ENCODE results near the gene ANKRD34A.

DNA sequence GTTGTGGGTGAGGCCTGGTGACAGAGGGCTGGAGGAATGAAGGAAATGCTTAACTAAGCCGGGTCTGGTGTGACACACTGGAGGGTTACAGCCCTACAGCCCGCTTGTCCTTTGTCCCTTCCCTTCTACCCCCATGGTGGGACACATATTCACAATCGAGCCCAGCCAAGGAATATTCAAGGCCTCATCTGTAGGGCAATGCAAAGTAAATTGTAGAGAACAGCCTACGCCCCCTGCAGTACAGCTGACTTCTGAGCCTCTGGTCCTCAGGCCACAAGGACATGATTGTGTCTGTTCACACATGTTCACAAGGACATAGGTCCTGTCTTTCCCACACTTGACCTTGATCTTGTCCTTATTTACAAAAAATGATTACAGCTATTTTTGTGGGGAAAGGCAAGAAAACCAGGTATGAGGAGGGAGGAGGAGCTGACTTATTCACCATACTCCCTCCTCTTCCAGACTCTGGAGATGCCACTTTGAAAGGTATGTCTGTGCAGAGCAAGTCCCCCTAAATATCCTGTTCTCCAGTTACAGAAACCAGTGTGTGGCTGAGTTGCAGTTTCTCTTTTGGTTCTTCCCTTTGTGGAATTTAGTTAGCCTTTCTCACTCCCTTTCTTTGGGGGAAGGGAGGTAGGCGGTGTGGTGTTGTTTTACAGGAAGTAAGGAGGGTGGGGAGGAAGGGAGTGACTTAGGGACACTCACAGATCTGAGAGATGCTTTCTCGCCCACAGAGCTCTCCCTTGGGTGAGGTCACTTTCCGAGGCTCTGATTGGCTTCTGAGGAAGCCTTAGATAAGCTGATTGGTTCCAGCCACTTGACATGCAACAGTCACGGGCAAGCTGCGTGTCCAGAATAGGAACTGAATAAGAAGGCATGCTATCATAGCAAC lies 14.7 kb upstream of the ANKRD34A start:
- TF ChIP-seq, protein P1, sequence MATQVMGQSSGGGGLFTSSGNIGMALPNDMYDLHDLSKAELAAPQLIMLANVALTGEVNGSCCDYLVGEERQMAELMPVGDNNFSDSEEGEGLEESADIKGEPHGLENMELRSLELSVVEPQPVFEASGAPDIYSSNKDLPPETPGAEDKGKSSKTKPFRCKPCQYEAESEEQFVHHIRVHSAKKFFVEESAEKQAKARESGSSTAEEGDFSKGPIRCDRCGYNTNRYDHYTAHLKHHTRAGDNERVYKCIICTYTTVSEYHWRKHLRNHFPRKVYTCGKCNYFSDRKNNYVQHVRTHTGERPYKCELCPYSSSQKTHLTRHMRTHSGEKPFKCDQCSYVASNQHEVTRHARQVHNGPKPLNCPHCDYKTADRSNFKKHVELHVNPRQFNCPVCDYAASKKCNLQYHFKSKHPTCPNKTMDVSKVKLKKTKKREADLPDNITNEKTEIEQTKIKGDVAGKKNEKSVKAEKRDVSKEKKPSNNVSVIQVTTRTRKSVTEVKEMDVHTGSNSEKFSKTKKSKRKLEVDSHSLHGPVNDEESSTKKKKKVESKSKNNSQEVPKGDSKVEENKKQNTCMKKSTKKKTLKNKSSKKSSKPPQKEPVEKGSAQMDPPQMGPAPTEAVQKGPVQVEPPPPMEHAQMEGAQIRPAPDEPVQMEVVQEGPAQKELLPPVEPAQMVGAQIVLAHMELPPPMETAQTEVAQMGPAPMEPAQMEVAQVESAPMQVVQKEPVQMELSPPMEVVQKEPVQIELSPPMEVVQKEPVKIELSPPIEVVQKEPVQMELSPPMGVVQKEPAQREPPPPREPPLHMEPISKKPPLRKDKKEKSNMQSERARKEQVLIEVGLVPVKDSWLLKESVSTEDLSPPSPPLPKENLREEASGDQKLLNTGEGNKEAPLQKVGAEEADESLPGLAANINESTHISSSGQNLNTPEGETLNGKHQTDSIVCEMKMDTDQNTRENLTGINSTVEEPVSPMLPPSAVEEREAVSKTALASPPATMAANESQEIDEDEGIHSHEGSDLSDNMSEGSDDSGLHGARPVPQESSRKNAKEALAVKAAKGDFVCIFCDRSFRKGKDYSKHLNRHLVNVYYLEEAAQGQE (IDR thresholded peaks at IDR 0.05; ENCODE audit: unreplicated experiment): no peak
- TF ChIP-seq, protein P2, sequence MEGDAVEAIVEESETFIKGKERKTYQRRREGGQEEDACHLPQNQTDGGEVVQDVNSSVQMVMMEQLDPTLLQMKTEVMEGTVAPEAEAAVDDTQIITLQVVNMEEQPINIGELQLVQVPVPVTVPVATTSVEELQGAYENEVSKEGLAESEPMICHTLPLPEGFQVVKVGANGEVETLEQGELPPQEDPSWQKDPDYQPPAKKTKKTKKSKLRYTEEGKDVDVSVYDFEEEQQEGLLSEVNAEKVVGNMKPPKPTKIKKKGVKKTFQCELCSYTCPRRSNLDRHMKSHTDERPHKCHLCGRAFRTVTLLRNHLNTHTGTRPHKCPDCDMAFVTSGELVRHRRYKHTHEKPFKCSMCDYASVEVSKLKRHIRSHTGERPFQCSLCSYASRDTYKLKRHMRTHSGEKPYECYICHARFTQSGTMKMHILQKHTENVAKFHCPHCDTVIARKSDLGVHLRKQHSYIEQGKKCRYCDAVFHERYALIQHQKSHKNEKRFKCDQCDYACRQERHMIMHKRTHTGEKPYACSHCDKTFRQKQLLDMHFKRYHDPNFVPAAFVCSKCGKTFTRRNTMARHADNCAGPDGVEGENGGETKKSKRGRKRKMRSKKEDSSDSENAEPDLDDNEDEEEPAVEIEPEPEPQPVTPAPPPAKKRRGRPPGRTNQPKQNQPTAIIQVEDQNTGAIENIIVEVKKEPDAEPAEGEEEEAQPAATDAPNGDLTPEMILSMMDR (conservative IDR thresholded peaks at IDR 0.05; ENCODE audit: low read depth in 2 of 2): peak; percentile 51 to 54
- TF ChIP-seq EZH2 (IDR thresholded peaks at IDR 0.05; ENCODE audit: low read depth, unreplicated experiment) (no peak), POLR2AphosphoS5 (IDR thresholded peaks at IDR 0.05; ENCODE audit: low read depth) (peak; percentile 51; the same call in 1 of the 2 replicates), ZNF462 (CRISPR knock-in tag; IDR thresholded peaks at IDR 0.05) (no peak)
